K562 (cell line): ENCODE data around the gene STX12. TPM values are rescaled to one million over a fixed set of nuclear protein-coding genes. Genes with fewer than 3 reads are reported as not detected.

Experiments
- CBFA2T2 ChIP-seq: fragments of 450-650 bp; conservative IDR thresholded peaks from 2 replicates; pipeline ENCODE4 v1.6.1; 2017; ENCODE audit warnings: mild to moderate bottlenecking
- CBX8 ChIP-seq: fragments of 200-600 bp; sonication (generic); IDR thresholded peaks from 2 replicates; pipeline ENCODE4 v1.6.1; 2012; ENCODE audit warnings: borderline replicate concordance, mixed run types, low read depth, mild to moderate bottlenecking, moderate library complexity, mixed read lengths, low read length, control low read depth, inconsistent platforms; ENCODE audit not compliant: poor library complexity, severe bottlenecking; ENCODE audit errors: extremely low read depth
- EP300 ChIP-seq: IDR thresholded peaks from 2 replicates; pipeline ENCODE4 v1.6.1; 2012; ENCODE audit warnings: low read length, improper control_type of control experiment
- EP400 ChIP-seq: fragments of 450-650 bp; IDR thresholded peaks from 2 replicates; pipeline ENCODE4 v1.6.1; 2017; ENCODE audit warnings: antibody characterized with exemption, mild to moderate bottlenecking, moderate library complexity
- ETV1 ChIP-seq: fragments of 450-650 bp; conservative IDR thresholded peaks from 2 replicates; pipeline ENCODE4 v1.6.1; 2016; ENCODE audit warnings: missing genetic modification characterization, control low read depth, low read depth, missing compliant biosample characterization
- FOXA1 ChIP-seq: fragments of 450-650 bp; IDR thresholded peaks from 2 replicates; pipeline ENCODE4 v1.6.1; 2016; ENCODE audit warnings: mild to moderate bottlenecking, borderline replicate concordance
- HNRNPH1 ChIP-seq: fragments of 200-400 bp; formaldehyde crosslinking; optimal IDR thresholded peaks from 2 replicates; pipeline ENCODE3; 2017; ENCODE audit warnings: low read depth, mild to moderate bottlenecking, low read length, moderate library complexity
- HNRNPK ChIP-seq: fragments of 200-400 bp; formaldehyde crosslinking; IDR thresholded peaks from one replicate; pipeline ENCODE4 v1.6.1; 2018; ENCODE audit warnings: mild to moderate bottlenecking, low read depth, low read length; ENCODE audit not compliant: poor library complexity, severe bottlenecking
- JUNB ChIP-seq: fragments of 450-650 bp; formaldehyde crosslinking; conservative IDR thresholded peaks from 2 replicates; pipeline ENCODE4 v1.4.0; 2020; ENCODE audit warnings: mild to moderate bottlenecking
- KAT2B ChIP-seq: IDR thresholded peaks from one replicate; pipeline ENCODE4 v1.6.1; 2012; ENCODE audit warnings: low read depth, mild to moderate bottlenecking, control low read depth, inconsistent platforms, low read length, moderate library complexity
- MBD2 ChIP-seq: sonication (generic); IDR thresholded peaks from 2 replicates; pipeline ENCODE4 v1.6.1; 2016; ENCODE audit warnings: low read depth, borderline replicate concordance
- NR2C1 ChIP-seq, 2 experiments: fragments of 450-650 bp; IDR thresholded peaks; 2 replicates each; pipeline ENCODE4 v1.6.1; 2017; ENCODE audit warnings: mild to moderate bottlenecking in 2 of 2, antibody characterized with exemption in 1 of 2, inconsistent platforms in 1 of 2, missing compliant biosample characterization in 1 of 2, missing genetic modification characterization in 1 of 2
- RBBP5 ChIP-seq: fragments of 200-600 bp; sonication (generic); IDR thresholded peaks from 2 replicates; pipeline ENCODE4 v1.6.1; 2012; ENCODE audit warnings: borderline replicate concordance, mild to moderate bottlenecking, low read length, control low read depth, inconsistent platforms; ENCODE audit not compliant: insufficient read depth, poor library complexity, severe bottlenecking
- SMAD2 ChIP-seq: fragments of 150-350 bp; IDR thresholded peaks from 2 replicates; pipeline ENCODE4 v1.6.1; 2014; ENCODE audit warnings: low read depth, mild to moderate bottlenecking, low read length
- ZBTB9 ChIP-seq: fragments of 450-650 bp; formaldehyde crosslinking; IDR thresholded peaks from 2 replicates; pipeline ENCODE4 v1.4.0; 2020; ENCODE audit warnings: mild to moderate bottlenecking, moderate library complexity
- ZFPM2 ChIP-seq: fragments of 250-450 bp; sonication (Bioruptor Pico); IDR thresholded peaks from 2 replicates; pipeline ENCODE4 v1.5.1; 2022; ENCODE audit warnings: mild to moderate bottlenecking
- ZNF239 ChIP-seq: fragments of 250-450 bp; sonication (Bioruptor Pico); IDR thresholded peaks from 2 replicates; pipeline ENCODE4 v1.4.0; 2020; ENCODE audit warnings: mild to moderate bottlenecking
- ZNF280A ChIP-seq: fragments of 450-650 bp; IDR thresholded peaks from 2 replicates; pipeline ENCODE4 v1.6.1; 2018; ENCODE audit warnings: mild to moderate bottlenecking, low read depth; ENCODE audit not compliant: partially characterized antibody
- ZSCAN29 ChIP-seq: fragments of 450-650 bp; IDR thresholded peaks from 2 replicates; pipeline ENCODE4 v1.6.1; 2017
- polyA plus RNA-seq, 8 experiments: library from polyadenylated mRNA; depleted of rRNA in 4 of 8; stranded (reverse) in 5 of 8; unstranded in 3 of 8; fragments of >200 nt; fragmentation: Nextera tagmentation in 2 of 8; fragmentation: Illumina TruSeq in 1 of 8; extraction: Ambion mirVana in 2 of 8; extraction: Trizol in 1 of 8; gene quantifications; 2 replicates each; pipeline versions ENCODE4 v1.2.1 to v1.2.3, GENCODE V29; 2011 to 2014; ENCODE audit warnings: inconsistent platforms in 1 of 8, missing spikeins in 1 of 8
- total RNA-seq, 7 experiments: library from RNA; depleted of rRNA in 6 of 7; stranded (reverse); fragments of >200 nt in 6 of 7; fragmentation: Illumina TruSeq in 2 of 7; extraction: Trizol in 2 of 7; gene quantifications; 2 replicates each; pipeline versions ENCODE4 v1.2.1 to v1.2.3, GENCODE V29; 2011 to 2021; ENCODE audit warnings: low replicate concordance in 1 of 7
- TF ChIP-seq, protein P1 (sequence below): fragments of 250-450 bp; sonication (Bioruptor Pico); IDR thresholded peaks from 2 replicates; pipeline ENCODE4 v1.4.0; 2020; ENCODE audit warnings: mild to moderate bottlenecking, moderate library complexity
- TF ChIP-seq, protein P2 (sequence below): fragments of 450-650 bp; IDR thresholded peaks from 2 replicates; pipeline ENCODE4 v1.6.1; 2014; ENCODE audit warnings: low read depth, mild to moderate bottlenecking, moderate library complexity, borderline replicate concordance

STX12 gene
- total and polyA plus RNA-seq, 9 of the 15 experiments (the other 6 are each of a cell fraction or from before 2014, with no cell fraction given): 16.9 to 31.3 (median 25.7) TPM

DNA sequence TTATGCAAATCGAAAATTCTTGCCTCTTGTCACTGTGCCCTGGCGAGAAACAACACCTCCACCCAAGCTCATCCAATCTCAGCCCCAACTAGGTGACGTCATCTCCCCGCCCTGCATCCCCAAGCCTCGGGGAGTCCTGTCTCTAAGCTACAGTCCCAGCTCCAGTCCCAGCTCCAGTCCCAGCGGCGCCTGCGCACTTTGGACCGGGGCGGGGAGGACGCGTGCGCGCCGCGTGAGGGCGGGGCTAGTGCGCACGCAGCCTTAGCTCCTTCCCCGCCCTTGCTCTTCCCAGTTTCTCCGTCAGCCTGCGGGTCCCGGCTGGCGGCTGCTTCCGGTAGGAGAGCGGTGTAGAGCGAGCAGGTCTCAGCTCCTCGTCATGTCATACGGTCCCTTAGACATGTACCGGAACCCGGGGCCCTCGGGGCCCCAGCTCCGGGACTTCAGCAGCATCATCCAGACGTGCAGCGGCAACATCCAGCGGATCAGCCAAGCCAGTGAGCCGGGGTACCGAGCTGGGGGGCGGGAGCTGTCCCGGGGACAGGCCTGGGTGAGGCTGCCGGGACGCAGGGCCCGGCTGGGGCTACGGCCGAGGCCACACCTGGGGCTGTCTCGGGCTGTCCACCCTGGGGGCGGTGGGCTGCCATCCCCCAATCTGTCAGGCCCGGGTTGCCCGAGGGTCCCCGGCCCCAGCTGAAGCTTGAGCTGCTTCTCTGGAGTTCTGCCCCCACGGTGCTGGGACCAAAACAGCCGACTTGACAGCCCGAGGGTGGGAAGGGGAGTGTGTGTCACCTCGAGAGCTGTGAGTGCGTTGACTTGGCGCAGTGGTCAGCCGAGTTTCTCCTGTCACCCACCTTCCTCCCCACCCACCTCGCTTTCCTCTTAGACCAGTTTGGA is at the start of gene STX12 (continued):
- TF ChIP-seq NR2C1 (IDR thresholded peaks at IDR 0.05) (no peak), NR2C1 (tag; IDR thresholded peaks at IDR 0.05) (no peak), HNRNPK (no peak), FOXA1 (no peak), EP400 (peak; percentile 54; the same call in 1 of the 2 replicates), ZBTB9 (CRISPR knock-in tag) (0 out of 2 replicates have a peak, but pooled peaks have one; percentile 36), SMAD2 (no peak), ZFPM2 (no peak), ZNF239 (CRISPR knock-in tag) (no peak), MBD2 (0 out of 2 replicates have a peak, but pooled peaks have one; percentile 25), KAT2B (no peak), ZNF280A (no peak), ZSCAN29 (no peak), CBX8 (no peak), RBBP5 (peak; percentile 90), JUNB (CRISPR knock-in tag) (peak; percentile 99), ETV1 (tag) (peak; percentile 76), EP300 (0 out of 2 replicates have a peak, but pooled peaks have one; percentile 3), HNRNPH1 (no peak), CBFA2T2 (no peak)
- TF ChIP-seq, protein P1, sequence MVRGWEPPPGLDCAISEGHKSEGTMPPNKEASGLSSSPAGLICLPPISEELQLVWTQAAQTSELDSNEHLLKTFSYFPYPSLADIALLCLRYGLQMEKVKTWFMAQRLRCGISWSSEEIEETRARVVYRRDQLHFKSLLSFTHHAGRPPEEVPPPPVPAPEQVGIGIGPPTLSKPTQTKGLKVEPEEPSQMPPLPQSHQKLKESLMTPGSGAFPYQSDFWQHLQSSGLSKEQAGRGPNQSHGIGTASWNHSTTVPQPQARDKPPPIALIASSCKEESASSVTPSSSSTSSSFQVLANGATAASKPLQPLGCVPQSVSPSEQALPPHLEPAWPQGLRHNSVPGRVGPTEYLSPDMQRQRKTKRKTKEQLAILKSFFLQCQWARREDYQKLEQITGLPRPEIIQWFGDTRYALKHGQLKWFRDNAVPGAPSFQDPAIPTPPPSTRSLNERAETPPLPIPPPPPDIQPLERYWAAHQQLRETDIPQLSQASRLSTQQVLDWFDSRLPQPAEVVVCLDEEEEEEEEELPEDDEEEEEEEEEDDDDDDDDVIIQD (CRISPR knock-in tag): peak; percentile 17; the same call in 1 of the 2 replicates
- TF ChIP-seq, protein P2, sequence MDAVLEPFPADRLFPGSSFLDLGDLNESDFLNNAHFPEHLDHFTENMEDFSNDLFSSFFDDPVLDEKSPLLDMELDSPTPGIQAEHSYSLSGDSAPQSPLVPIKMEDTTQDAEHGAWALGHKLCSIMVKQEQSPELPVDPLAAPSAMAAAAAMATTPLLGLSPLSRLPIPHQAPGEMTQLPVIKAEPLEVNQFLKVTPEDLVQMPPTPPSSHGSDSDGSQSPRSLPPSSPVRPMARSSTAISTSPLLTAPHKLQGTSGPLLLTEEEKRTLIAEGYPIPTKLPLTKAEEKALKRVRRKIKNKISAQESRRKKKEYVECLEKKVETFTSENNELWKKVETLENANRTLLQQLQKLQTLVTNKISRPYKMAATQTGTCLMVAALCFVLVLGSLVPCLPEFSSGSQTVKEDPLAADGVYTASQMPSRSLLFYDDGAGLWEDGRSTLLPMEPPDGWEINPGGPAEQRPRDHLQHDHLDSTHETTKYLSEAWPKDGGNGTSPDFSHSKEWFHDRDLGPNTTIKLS: peak; percentile 45
